ENCODE data around the gene KLF15. TPM values are rescaled to one million over a fixed set of nuclear protein-coding genes. Genes with fewer than 3 reads are reported as not detected.

The KLF15 gene
- polyA plus RNA-seq, 2 of the 4 experiments (the other 2 are of a cell fraction): not detected

GRCh38 chr3:126313580-126314304, 43.5 kb downstream of the KLF15 start:
- ChIA-PET CTCF (no interaction called here), POLR2A (no interaction called here)
- Histone ChIP-seq H3K27ac (no peak overlapping the region), H3K9me3 (no peaks in the 10 kb centered on the region), H3K4me2 (no peak overlapping the region), H3K4me1 (no peaks in the 10 kb centered on the region), H3K4me3 (no peak overlapping the region)
- no peak for FAIRE-seq
- DNase-seq (ENCODE audit: low read depth in 1 of 2, low spot score in 1 of 2): no peak
- TF ChIP-seq EP300 (IDR thresholded peaks at IDR 0.05): no peak
- TF ChIP-seq RCOR1 (IDR thresholded peaks at IDR 0.05; ENCODE audit: low read depth, low read length): no peak
- no peak for TF ChIP-seq MAZ (IDR thresholded peaks at IDR 0.05; ENCODE audit: borderline replicate concordance, low read depth, low read length)
- no peak for TF ChIP-seq TP53 (CRISPR knock-in tag; IDR thresholded peaks at IDR 0.05)
- no peak for TF ChIP-seq MAFK (IDR thresholded peaks at IDR 0.05; ENCODE audit: partially characterized antibody)
- TF ChIP-seq USF2 (IDR thresholded peaks at IDR 0.05): no peak
- no peak for TF ChIP-seq KDM5A (IDR thresholded peaks at IDR 0.05)
- no peak for TF ChIP-seq NFE2L2 (conservative IDR thresholded peaks at IDR 0.05; ENCODE audit: low read length)
- TF ChIP-seq E2F6 (IDR thresholded peaks at IDR 0.05; ENCODE audit: borderline replicate concordance, low read depth): no peak
- TF ChIP-seq BHLHE40 (IDR thresholded peaks at IDR 0.05; ENCODE audit: low read depth, low read length): no peak
- TF ChIP-seq RAD21 (conservative IDR thresholded peaks at IDR 0.05 in 1 of 2, IDR thresholded peaks at IDR 0.05 in 1 of 2): no peak
- TF ChIP-seq FOSB (CRISPR knock-in tag; IDR thresholded peaks at IDR 0.05): no peak
- TF ChIP-seq RFX5 (IDR thresholded peaks at IDR 0.05): no peak
- TF ChIP-seq CBX8 (IDR thresholded peaks at IDR 0.05): no peak
- TF ChIP-seq SREBF2 (IDR thresholded peaks at IDR 0.05): no peak
- no peak for TF ChIP-seq HEYL (CRISPR knock-in tag; IDR thresholded peaks at IDR 0.05)
- no peak for TF ChIP-seq PHF8 (IDR thresholded peaks at IDR 0.05; ENCODE audit: borderline replicate concordance, low read depth)
- no peak for TF ChIP-seq POLR2A (IDR thresholded peaks at IDR 0.05; ENCODE audit: low read length)
- ATAC-seq: no peak
- WGBS (ENCODE audit: missing lambda C conversion rate): 83% methylated on average over 4 of the region's 6 CpGs

- CTCF ChIA-PET: no interaction called here
- Histone ChIP-seq H3K9me3 (no peaks in the 10 kb centered on the region), H3K27ac (no peak overlapping the region), H3K4me1 (no peaks in the 10 kb centered on the region), H3K4me2 (no peak overlapping the region), H3K4me3 (no peak overlapping the region)
- ATAC-seq (no peak), FAIRE-seq (no peak), DNase-seq (ENCODE audit: low read depth in 1 of 2, low spot score in 1 of 2) (no peak)
- POLR2A ChIA-PET: no interaction called here
- 82% methylated on average over 6 of the region's 6 CpGs for WGBS (ENCODE audit: missing lambda C conversion rate)
- no peak for TF ChIP-seq POLR2A (IDR thresholded peaks at IDR 0.05; ENCODE audit: low read length)
- TF ChIP-seq ZFP36 (IDR thresholded peaks at IDR 0.05; ENCODE audit: borderline replicate concordance, partially characterized antibody): no peak
- TF ChIP-seq SMC3 (IDR thresholded peaks at IDR 0.05): no peak
Measured at GRCh38 chr3:126313166-126313565, 44.0 kb downstream of the KLF15 start.

- 67% methylated on average over 7 of the region's 7 CpGs for WGBS (ENCODE audit: missing lambda C conversion rate)
Measured at GRCh38 chr3:126312341-126312740, 44.9 kb downstream of the KLF15 start.

More at GRCh38 chr3:126312341-126312740, 44.9 kb downstream of the KLF15 start:
- H3K9me3 ChIP-seq: no peaks in the 10 kb centered on the region
- H3K4me2 ChIP-seq: no peak overlapping the region
- ATAC-seq: no peak
- H3K4me1 ChIP-seq: no peaks in the 10 kb centered on the region
- CTCF ChIA-PET: no interaction called here
- TF ChIP-seq NR3C1 (IDR thresholded peaks at IDR 0.05) (no peak), KDM5A (IDR thresholded peaks at IDR 0.05) (no peak), CBX8 (IDR thresholded peaks at IDR 0.05) (no peak), NFE2L2 (conservative IDR thresholded peaks at IDR 0.05; ENCODE audit: low read length) (no peak), HOXB5 (CRISPR knock-in tag; IDR thresholded peaks at IDR 0.05) (no peak), GATA3 (IDR thresholded peaks at IDR 0.05; ENCODE audit: borderline replicate concordance) (no peak), USF2 (IDR thresholded peaks at IDR 0.05) (no peak), SREBF2 (IDR thresholded peaks at IDR 0.05) (no peak), ZFP36 (IDR thresholded peaks at IDR 0.05; ENCODE audit: borderline replicate concordance, partially characterized antibody) (no peak), ZNF302 (CRISPR knock-in tag; IDR thresholded peaks at IDR 0.05) (no peak), CBX2 (IDR thresholded peaks at IDR 0.05; ENCODE audit: borderline replicate concordance, low read depth) (no peak), JUNB (IDR thresholded peaks at IDR 0.05) (no peak), EHF (CRISPR knock-in tag; IDR thresholded peaks at IDR 0.05) (no peak), MAZ (IDR thresholded peaks at IDR 0.05; ENCODE audit: borderline replicate concordance, low read depth, low read length) (no peak), CHD2 (IDR thresholded peaks at IDR 0.05; ENCODE audit: low read length, partially characterized antibody) (no peak), HOXA7 (CRISPR knock-in tag; IDR thresholded peaks at IDR 0.05) (no peak), FOSB (CRISPR knock-in tag; IDR thresholded peaks at IDR 0.05) (no peak), CEBPB (IDR thresholded peaks at IDR 0.05) (no peak), EHMT2 (IDR thresholded peaks at IDR 0.05; ENCODE audit: low read depth) (no peak), POLR2A (IDR thresholded peaks at IDR 0.05; ENCODE audit: low read length) (no peak)
- no peak for DNase-seq (ENCODE audit: low read depth in 1 of 2, low spot score in 1 of 2)
- FAIRE-seq: no peak
- H3K4me3 ChIP-seq: no peak overlapping the region
- H3K27ac ChIP-seq: no peak overlapping the region
- POLR2A ChIA-PET: no interaction called here
